ENCODE data around the gene RIMBP2.

The RIMBP2 gene

DNA sequence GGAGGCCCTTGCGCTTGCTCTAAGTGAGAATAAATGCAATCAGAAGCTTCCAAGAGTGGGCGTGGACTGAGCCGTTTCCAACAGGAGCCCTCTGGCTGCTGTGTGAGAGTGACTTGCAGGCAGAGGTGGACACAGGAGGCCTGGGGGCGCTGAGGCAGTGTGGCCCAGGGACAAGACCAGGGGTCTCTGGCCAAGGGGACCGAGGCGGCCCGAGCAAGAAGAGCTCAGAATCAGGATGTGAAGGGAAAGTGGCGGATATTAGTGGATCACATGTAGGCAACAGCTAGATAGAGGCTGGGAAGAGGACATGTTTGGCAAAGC, 8.6 kb downstream of the RIMBP2 start:
- Histone ChIP-seq H3K18ac (ENCODE audit: low read length) (no peak overlapping the region), H3K36me3 (ENCODE audit: control insufficient read depth, insufficient read depth, low read length) (no peaks in the 10 kb centered on the region), H3K4ac (ENCODE audit: low read depth, low read length) (no peak overlapping the region), H3K79me2 (ENCODE audit: control insufficient read depth, insufficient read depth, low read length) (no peaks in the 10 kb centered on the region), H2BK15ac (replicated peaks; ENCODE audit: low read depth) (no peak overlapping the region), H2AK5ac (ENCODE audit: low read length) (no peak overlapping the region), H3K56ac (ENCODE audit: low read length) (no peak overlapping the region), H3K4me1 (ENCODE audit: control insufficient read depth, low read depth, low read length) (no peaks in the 10 kb centered on the region), H2BK120ac (ENCODE audit: low read depth, low read length) (no peak overlapping the region), H3K27ac (ENCODE audit: low read depth, low read length) (no peak overlapping the region), H2BK5ac (ENCODE audit: low read length) (no peak overlapping the region), H3K4me2 (ENCODE audit: low read length) (no peak overlapping the region), H4K5ac (ENCODE audit: low read length) (no peak overlapping the region), H3K27me3 (ENCODE audit: insufficient read depth, low read length, poor library complexity) (no peaks in the 10 kb centered on the region), H3K23ac (ENCODE audit: low read length) (no peak overlapping the region), H3K79me1 (ENCODE audit: low read length) (no peaks in the 10 kb centered on the region), H3K4me3 (ENCODE audit: low read length) (no peak overlapping the region), H4K8ac (ENCODE audit: low read depth, low read length) (no peak overlapping the region), H3K9ac (ENCODE audit: low read length) (no peak overlapping the region)
- DNase-seq: no peak
- WGBS (ENCODE audit: extremely low coverage, insufficient coverage, low lambda C conversion rate): no CpG with 5 or more reads among the region's 8 CpGs

- Histone ChIP-seq H3K4me1 (ENCODE audit: control insufficient read depth, low read depth, low read length) (no peaks in the 10 kb centered on the region), H2BK120ac (ENCODE audit: low read depth, low read length) (no peak overlapping the region), H3K4me2 (ENCODE audit: low read length) (no peak overlapping the region), H3K4me3 (ENCODE audit: low read length) (no peak overlapping the region), H3K36me3 (ENCODE audit: control insufficient read depth, insufficient read depth, low read length) (no peaks in the 10 kb centered on the region), H2BK15ac (replicated peaks; ENCODE audit: low read depth) (no peak overlapping the region), H3K79me1 (ENCODE audit: low read length) (no peaks in the 10 kb centered on the region), H3K4ac (ENCODE audit: low read depth, low read length) (no peak overlapping the region), H3K27ac (ENCODE audit: low read depth, low read length) (no peak overlapping the region), H3K79me2 (ENCODE audit: control insufficient read depth, insufficient read depth, low read length) (no peaks in the 10 kb centered on the region), H4K8ac (ENCODE audit: low read depth, low read length) (no peak overlapping the region), H3K9ac (ENCODE audit: low read length) (no peak overlapping the region), H3K27me3 (ENCODE audit: insufficient read depth, low read length, poor library complexity) (no peaks in the 10 kb centered on the region), H3K18ac (ENCODE audit: low read length) (no peak overlapping the region), H4K5ac (ENCODE audit: low read length) (no peak overlapping the region), H2AK5ac (ENCODE audit: low read length) (no peak overlapping the region), H3K56ac (ENCODE audit: low read length) (no peak overlapping the region), H2BK5ac (ENCODE audit: low read length) (no peak overlapping the region), H3K23ac (ENCODE audit: low read length) (no peak overlapping the region)
- no CpG with 5 or more reads among the region's 15 CpGs for WGBS (ENCODE audit: extremely low coverage, insufficient coverage, low lambda C conversion rate)
- DNase-seq: no peak
Observed at GRCh38 chr12:130706885-130707570, 9.1 kb downstream of the RIMBP2 start.

DNA sequence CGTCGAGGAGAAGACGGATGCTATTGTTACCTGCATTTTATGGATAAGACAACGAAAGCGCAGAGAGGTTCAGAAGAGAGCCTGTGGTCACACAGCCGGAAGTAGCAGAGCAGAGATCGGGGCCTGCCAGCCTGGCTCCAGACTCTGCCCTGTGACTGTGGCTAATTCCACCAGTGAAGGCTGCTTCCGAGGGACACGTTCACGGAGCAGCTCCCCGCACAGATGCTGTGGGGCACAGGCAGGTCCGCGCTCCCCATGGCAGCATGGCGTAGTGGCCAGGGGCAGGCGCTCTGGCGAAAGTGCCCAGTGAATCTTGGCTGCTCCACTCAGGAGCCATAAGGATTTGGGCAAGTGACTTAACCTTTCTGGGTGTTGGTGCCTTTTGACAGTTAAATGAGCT, 9.8 kb downstream of the RIMBP2 start:
- no peak overlapping the region for H3K4ac ChIP-seq (ENCODE audit: low read depth, low read length)
- H3K79me2 ChIP-seq (ENCODE audit: control insufficient read depth, insufficient read depth, low read length): no peaks in the 10 kb centered on the region
- H3K4me3 ChIP-seq (ENCODE audit: low read length): no peak overlapping the region
- no peak overlapping the region for H2BK120ac ChIP-seq (ENCODE audit: low read depth, low read length)
- no peak overlapping the region for H3K56ac ChIP-seq (ENCODE audit: low read length)
- no peaks in the 10 kb centered on the region for H3K4me1 ChIP-seq (ENCODE audit: control insufficient read depth, low read depth, low read length)
- no peak overlapping the region for H2BK15ac ChIP-seq (replicated peaks; ENCODE audit: low read depth)
- no peaks in the 10 kb centered on the region for H3K27me3 ChIP-seq (ENCODE audit: insufficient read depth, low read length, poor library complexity)
- no peaks in the 10 kb centered on the region for H3K36me3 ChIP-seq (ENCODE audit: control insufficient read depth, insufficient read depth, low read length)
- H2AK5ac ChIP-seq (ENCODE audit: low read length): no peak overlapping the region
- WGBS (ENCODE audit: extremely low coverage, insufficient coverage, low lambda C conversion rate): no CpG with 5 or more reads among the region's 16 CpGs
- H3K9ac ChIP-seq (ENCODE audit: low read length): no peak overlapping the region
- H2BK5ac ChIP-seq (ENCODE audit: low read length): no peak overlapping the region
- H3K4me2 ChIP-seq (ENCODE audit: low read length): no peak overlapping the region
- no peak overlapping the region for H4K5ac ChIP-seq (ENCODE audit: low read length)
- no peak overlapping the region for H4K8ac ChIP-seq (ENCODE audit: low read depth, low read length)
- no peak overlapping the region for H3K18ac ChIP-seq (ENCODE audit: low read length)
- no peak overlapping the region for H3K27ac ChIP-seq (ENCODE audit: low read depth, low read length)
- H3K79me1 ChIP-seq (ENCODE audit: low read length): no peaks in the 10 kb centered on the region
- H3K23ac ChIP-seq (ENCODE audit: low read length): no peak overlapping the region
- DNase-seq: no peak

- Histone ChIP-seq H3K56ac (ENCODE audit: low read length) (no peak overlapping the region), H3K4me2 (ENCODE audit: low read length) (no peak overlapping the region), H3K9ac (ENCODE audit: low read length) (no peak overlapping the region), H3K79me2 (ENCODE audit: control insufficient read depth, insufficient read depth, low read length) (no peaks in the 10 kb centered on the region), H3K27me3 (ENCODE audit: insufficient read depth, low read length, poor library complexity) (no peaks in the 10 kb centered on the region), H3K23ac (ENCODE audit: low read length) (peak overlapping the region; percentile 89), H2BK5ac (ENCODE audit: low read length) (no peak overlapping the region), H3K4me3 (ENCODE audit: low read length) (no peak overlapping the region), H3K18ac (ENCODE audit: low read length) (no peak overlapping the region), H3K4me1 (ENCODE audit: control insufficient read depth, low read depth, low read length) (no peaks in the 10 kb centered on the region), H4K8ac (ENCODE audit: low read depth, low read length) (no peak overlapping the region), H3K36me3 (ENCODE audit: control insufficient read depth, insufficient read depth, low read length) (no peaks in the 10 kb centered on the region), H2BK120ac (ENCODE audit: low read depth, low read length) (no peak overlapping the region), H3K79me1 (ENCODE audit: low read length) (no peaks in the 10 kb centered on the region), H4K5ac (ENCODE audit: low read length) (no peak overlapping the region), H3K4ac (ENCODE audit: low read depth, low read length) (no peak overlapping the region), H2AK5ac (ENCODE audit: low read length) (no peak overlapping the region), H3K27ac (ENCODE audit: low read depth, low read length) (no peak overlapping the region), H2BK15ac (replicated peaks; ENCODE audit: low read depth) (no peak overlapping the region)
- no peak for DNase-seq
- WGBS (ENCODE audit: extremely low coverage, insufficient coverage, low lambda C conversion rate): no CpG with 5 or more reads among the region's 23 CpGs
Observed at GRCh38 chr12:130705178-130705822, 10.8 kb downstream of the RIMBP2 start.

GRCh38 chr12:130704606-130705005, 11.5 kb downstream of the RIMBP2 start:
- Histone ChIP-seq H3K4me1 (ENCODE audit: control insufficient read depth, low read depth, low read length) (no peaks in the 10 kb centered on the region), H2BK120ac (ENCODE audit: low read depth, low read length) (no peak overlapping the region), H3K36me3 (ENCODE audit: control insufficient read depth, insufficient read depth, low read length) (no peaks in the 10 kb centered on the region), H4K5ac (ENCODE audit: low read length) (no peak overlapping the region), H3K4me3 (ENCODE audit: low read length) (no peak overlapping the region), H3K79me2 (ENCODE audit: control insufficient read depth, insufficient read depth, low read length) (no peaks in the 10 kb centered on the region), H4K8ac (ENCODE audit: low read depth, low read length) (no peak overlapping the region), H3K23ac (ENCODE audit: low read length) (no peak overlapping the region), H2AK5ac (ENCODE audit: low read length) (no peak overlapping the region), H2BK15ac (replicated peaks; ENCODE audit: low read depth) (no peak overlapping the region), H3K4ac (ENCODE audit: low read depth, low read length) (no peak overlapping the region), H2BK5ac (ENCODE audit: low read length) (no peak overlapping the region), H3K27ac (ENCODE audit: low read depth, low read length) (no peak overlapping the region), H3K79me1 (ENCODE audit: low read length) (no peaks in the 10 kb centered on the region), H3K9ac (ENCODE audit: low read length) (no peak overlapping the region), H3K27me3 (ENCODE audit: insufficient read depth, low read length, poor library complexity) (no peaks in the 10 kb centered on the region), H3K56ac (ENCODE audit: low read length) (no peak overlapping the region), H3K18ac (ENCODE audit: low read length) (no peak overlapping the region), H3K4me2 (ENCODE audit: low read length) (no peak overlapping the region)
- WGBS (ENCODE audit: extremely low coverage, insufficient coverage, low lambda C conversion rate): no CpG with 5 or more reads among the region's 13 CpGs
- DNase-seq: no peak

All from mesendoderm (in vitro differentiated cells).